ENCODE data around the gene PFKL.
"Not testable (repeated sequence)": the region's sequence is repeated elsewhere in the genome, so short reads cannot be mapped to it uniquely, and the experiment has no call there.

PFKL gene

GRCh38 chr21:44327603-44327974, 27.7 kb downstream of the PFKL start:
- no peak for DNase-seq (ENCODE audit: low read depth in 2 of 2)

- DNase-seq (ENCODE audit: low read depth in 2 of 2): no peak
Observed at GRCh38 chr21:44328242-44328895, 28.5 kb downstream of the PFKL start.

- DNase-seq (ENCODE audit: low read depth in 2 of 2): no peak
Observed at GRCh38 chr21:44329086-44329889, 29.4 kb downstream of the PFKL start.

GRCh38 chr21:44329971-44330681, 30.3 kb downstream of the PFKL start:
- DNase-seq (ENCODE audit: low read depth in 2 of 2): no peak

- DNase-seq (ENCODE audit: low read depth in 2 of 2): no peak
Observed at GRCh38 chr21:44330698-44331097, 30.8 kb downstream of the PFKL start.

- DNase-seq (ENCODE audit: low read depth in 2 of 2): no peak
Observed at GRCh38 chr21:44331209-44331608, 31.4 kb downstream of the PFKL start.

GRCh38 chr21:44331650-44332307, 31.9 kb downstream of the PFKL start:
- DNase-seq (ENCODE audit: low read depth in 2 of 2): no peak

- no peak for DNase-seq (ENCODE audit: low read depth in 2 of 2)
Observed at GRCh38 chr21:44332383-44332782, 32.5 kb downstream of the PFKL start.

- DNase-seq (ENCODE audit: low read depth in 2 of 2): no peak
Observed at GRCh38 chr21:44332965-44333364, 33.1 kb downstream of the PFKL start.

- no peak for DNase-seq (ENCODE audit: low read depth in 2 of 2)
Observed at GRCh38 chr21:44333509-44334328, 33.9 kb downstream of the PFKL start.

GRCh38 chr21:44334329-44335030, 34.6 kb downstream of the PFKL start:
- no peak for DNase-seq (ENCODE audit: low read depth in 2 of 2)

GRCh38 chr21:44335266-44336059, 35.6 kb downstream of the PFKL start:
- DNase-seq (ENCODE audit: low read depth in 2 of 2): no peak

- no peak for DNase-seq (ENCODE audit: low read depth in 2 of 2)
Observed at GRCh38 chr21:44337449-44337848, 37.6 kb downstream of the PFKL start.

- no peak for DNase-seq (ENCODE audit: low read depth in 2 of 2)
Observed at GRCh38 chr21:44337941-44338895, 38.4 kb downstream of the PFKL start.

- DNase-seq (ENCODE audit: low read depth in 2 of 2): peak; percentile 89 to 91
Observed at GRCh38 chr21:44338971-44339910, 39.4 kb downstream of the PFKL start, which contains the start of gene CFAP410. Gene CFAP410, minus strand, starts transcription at chr21:44339390. Its CDS starts 196 bp downstream, at chr21:44339194.

GRCh38 chr21:44341726-44342458, 42.0 kb downstream of the PFKL start:
- not testable (repeated sequence) for DNase-seq (ENCODE audit: low read depth in 2 of 2)

GRCh38 chr21:44342981-44343380, 43.1 kb downstream of the PFKL start:
- not testable (repeated sequence) for DNase-seq (ENCODE audit: low read depth in 2 of 2)

Measured in fibroblast of skin of left quadriceps (primary cell).